HCT116 (cell line): ENCODE measurements around the gene PPP1R14C. TPM values are rescaled to one million over a fixed set of nuclear protein-coding genes. Genes with fewer than 3 reads are reported as not detected.

Experiments
- ATAC-seq: fragments of 200-7000 bp; cut with Tn5 transposase; 2 replicates; pipeline ENCODE4 v1.9.1; 2020; ENCODE audit warnings: mild to moderate bottlenecking, moderate library complexity
- BruUV-seq: library from RNA; stranded (reverse); fragments of 400-500 nt; replicated peaks from 2 replicates; lab custom pipeline; 2021; lab: Mats Ljungman, UMichigan
- CTCF ChIA-PET: fragments of 300-600 bp; sonication (Branson Sonifier 250); formaldehyde crosslinking; loops from one replicate; lab custom pipeline; 2021; ENCODE audit warnings: antibody characterized with exemption; lab: Charles Lee
- POLR2A ChIA-PET: fragments of 300-600, 350-600 bp; sonication (Branson Sonifier 250); formaldehyde crosslinking; loops from one replicate; lab custom pipeline; 2021; ENCODE audit warnings: antibody characterized with exemption; lab: Charles Lee
- RAD21 ChIA-PET, 2 experiments: fragments of 300-600 bp; sonication (Branson Sonifier 250); formaldehyde crosslinking; loops; one replicate each; lab custom pipeline; 2023; ENCODE audit warnings: low total read pairs in 2 of 2; ENCODE audit not compliant: uncharacterized antibody in 2 of 2, unreplicated experiment in 2 of 2, low non-redundant PET in 1 of 2; lab: Charles Lee
- DNase-seq: peaks from one replicate; pipeline ENCODE4 v3.0.0-alpha.2; 2010; ENCODE audit warnings: low read depth, low spot score
- H2AFZ ChIP-seq: fragments of 200-600 bp; shearing (Covaris generic), sonication (generic); 2 replicates; pipeline ENCODE4 v1.6.1; 2017; ENCODE audit warnings: low read depth, mixed run types, mixed read lengths, antibody characterized with exemption, low read length; ENCODE audit not compliant: poor library complexity, severe bottlenecking
- H3K27ac ChIP-seq: 2 replicates; pipeline ENCODE4 v1.5.1; 2012; ENCODE audit warnings: low read depth, low read length
- H3K27me3 ChIP-seq: fragments of 200-600 bp; sonication (generic); 2 replicates; pipeline ENCODE4 v1.6.1; 2016; ENCODE audit warnings: mixed run types, low read length, mixed read lengths; ENCODE audit not compliant: insufficient read depth
- H3K36me3 ChIP-seq, 2 experiments: fragments of 200-500 bp in 1 of 2; fragments of 200-600 bp in 1 of 2; sonication (Bioruptor generic) in 1 of 2; sonication (generic) in 1 of 2; 2 replicates each; pipeline versions ENCODE4 v1.5.1 to v1.6.1; 2014 to 2016; ENCODE audit warnings: low read length in 2 of 2, inconsistent platforms in 1 of 2, mixed read lengths in 1 of 2, mixed run types in 1 of 2; ENCODE audit not compliant: insufficient read depth in 2 of 2, control insufficient read depth in 1 of 2
- H3K4me1 ChIP-seq, 2 experiments: fragments of 200-600 bp in 1 of 2; sonication (generic) in 1 of 2; 2 replicates each; pipeline versions ENCODE4 v1.5.1 to v1.6.1; 2012 to 2017; ENCODE audit warnings: low read length in 2 of 2, inconsistent platforms in 1 of 2, mild to moderate bottlenecking in 1 of 2, mixed read lengths in 1 of 2, mixed run types in 1 of 2, moderate library complexity in 1 of 2; ENCODE audit not compliant: insufficient read depth in 2 of 2, control insufficient read depth in 1 of 2
- H3K4me2 ChIP-seq: fragments of 200-600 bp; sonication (generic); 2 replicates; pipeline ENCODE4 v1.6.1; 2017; ENCODE audit warnings: mixed run types, low read length, mixed read lengths
- H3K4me3 ChIP-seq, 2 experiments: fragments of 200-600 bp in 1 of 2; sonication (generic) in 1 of 2; replicated peaks in 1 of 2; 2 replicates each; pipeline ENCODE4 v1.5.1; 2011 to 2016; ENCODE audit warnings: low read length in 2 of 2, control low read depth in 1 of 2, low read depth in 1 of 2, mild to moderate bottlenecking in 1 of 2, mixed read lengths in 1 of 2, mixed run types in 1 of 2
- H3K79me2 ChIP-seq: fragments of 200-600 bp; sonication (generic); 2 replicates; pipeline ENCODE4 v1.6.1; 2017; ENCODE audit warnings: mild to moderate bottlenecking, mixed run types, low read length, moderate library complexity, mixed read lengths; ENCODE audit not compliant: insufficient read depth
- H3K9ac ChIP-seq: fragments of 200-600 bp; sonication (generic); 2 replicates; pipeline ENCODE4 v1.6.1; 2016; ENCODE audit warnings: low read length, mixed read lengths
- H3K9me2 ChIP-seq: fragments of 200-600 bp; sonication (generic), shearing (Covaris generic); 2 replicates; pipeline ENCODE4 v1.6.1; 2017; ENCODE audit warnings: mixed run types, mild to moderate bottlenecking, moderate library complexity; ENCODE audit not compliant: insufficient read depth
- H3K9me3 ChIP-seq, 2 experiments: fragments of 200-500 bp in 1 of 2; fragments of 200-600 bp in 1 of 2; sonication (Bioruptor generic) in 1 of 2; sonication (generic) in 1 of 2; 2 replicates each; pipeline ENCODE4 v1.6.1; 2014 to 2017; ENCODE audit warnings: low read length in 2 of 2, mixed read lengths in 2 of 2, inconsistent platforms in 1 of 2, low read depth in 1 of 2, mild to moderate bottlenecking in 1 of 2, mixed run types in 1 of 2, moderate library complexity in 1 of 2; ENCODE audit not compliant: control insufficient read depth in 1 of 2, insufficient read depth in 1 of 2
- H4K20me1 ChIP-seq: fragments of 200-600 bp; sonication (generic), shearing (Covaris generic); 2 replicates; pipeline ENCODE4 v1.6.1; 2017; ENCODE audit warnings: mixed run types, mild to moderate bottlenecking, moderate library complexity; ENCODE audit not compliant: insufficient read depth
- CBX3 ChIP-seq: IDR thresholded peaks from 2 replicates; pipeline ENCODE4 v1.6.1; 2012; ENCODE audit warnings: low read depth
- CTCF ChIP-seq, 3 experiments: fragments of 200-600 bp in 1 of 3; sonication (generic) in 1 of 3; IDR thresholded peaks in 2 of 3; conservative IDR thresholded peaks in 1 of 3; 2 replicates each; pipeline ENCODE4 v1.5.1; 2012 to 2017; ENCODE audit warnings: low read depth in 2 of 3, low read length in 2 of 3, antibody characterized with exemption in 1 of 3, borderline replicate concordance in 1 of 3, control low read depth in 1 of 3, mild to moderate bottlenecking in 1 of 3, mixed read lengths in 1 of 3, mixed run types in 1 of 3, moderate library complexity in 1 of 3; ENCODE audit not compliant: insufficient read depth in 1 of 3
- EZH2phosphoT487 ChIP-seq: fragments of 200-600 bp; IDR thresholded peaks from 2 replicates; pipeline ENCODE4 v1.6.1; 2018; ENCODE audit warnings: antibody characterized with exemption, borderline replicate concordance
- FOSL1 ChIP-seq: IDR thresholded peaks from 2 replicates; pipeline ENCODE4 v1.6.1; 2012; ENCODE audit warnings: low read depth
- SIN3A ChIP-seq: IDR thresholded peaks from 2 replicates; pipeline ENCODE4 v1.6.1; 2012; ENCODE audit warnings: low read depth
- SP1 ChIP-seq: IDR thresholded peaks from 2 replicates; pipeline ENCODE4 v1.6.1; 2012; ENCODE audit warnings: low read depth
- ZBTB33 ChIP-seq: IDR thresholded peaks from 2 replicates; pipeline ENCODE4 v1.6.1; 2011; ENCODE audit warnings: mild to moderate bottlenecking, low read length, moderate library complexity; ENCODE audit not compliant: insufficient replicate concordance; ENCODE audit errors: extremely low read depth
- intact Hi-C: fragments of 100-400 bp; cut with micrococcal nuclease; formaldehyde crosslinking; loops from 2 replicates; pipeline ENCODE4 v1.10.0; 2022
- total RNA-seq: library from RNA; stranded (reverse); gene quantifications from one replicate; pipeline ENCODE4 v1.2.1, GENCODE V29; 2021; ENCODE audit not compliant: unreplicated experiment

PPP1R14C gene
- total RNA-seq, 1 experiment from 2014 or later = 7.8 TPM

- H4K20me1 ChIP-seq = no peaks in the 10 kb centered on the region
- H3K9me3 ChIP-seq = no peaks in the 10 kb centered on the region
- TF ChIP-seq ZBTB33 = no peak
- TF ChIP-seq CTCF (IDR thresholded peaks at IDR 0.05 in 2 of 3, conservative IDR thresholded peaks at IDR 0.05 in 1 of 3; ENCODE audit: borderline replicate concordance in 1 of 3, insufficient read depth in 1 of 3, low read depth in 2 of 3, low read length in 2 of 3) = no peak
- TF ChIP-seq CBX3 = no peak
- TF ChIP-seq SP1 = no peak
- no peak for TF ChIP-seq EZH2phosphoT487
- TF ChIP-seq FOSL1 = no peak
- TF ChIP-seq SIN3A = no peak
- DNase-seq (no peak), ATAC-seq (no peak)
- no peaks in the 10 kb centered on the region for H3K79me2 ChIP-seq
- H2AFZ ChIP-seq = no peak overlapping the region
- no peak overlapping the region for H3K9ac ChIP-seq
- H3K4me2 ChIP-seq = no peak overlapping the region
- H3K27me3 ChIP-seq = no peaks in the 10 kb centered on the region
- ChIA-PET CTCF (no interaction called here), RAD21 (no interaction called here), POLR2A (no interaction called here)
- H3K36me3 ChIP-seq = no peaks in the 10 kb centered on the region
- H3K9me2 ChIP-seq = no peaks in the 10 kb centered on the region
- H3K4me1 ChIP-seq = peaks cover 0 to 4% of the 10 kb centered on the region in 2 experiments; a peak in 1 of 4 replicates
- H3K27ac ChIP-seq = no peak overlapping the region
- H3K4me3 ChIP-seq = no peak overlapping the region
- intact Hi-C loops = no loop called here
- no TSS peak for BruUV-seq
Observed at GRCh38 chr6:150183966-150184365, 41.1 kb downstream of the PPP1R14C start.
